Measurements from ENCODE around the gene FAM170B. TPM values are rescaled to one million over a fixed set of nuclear protein-coding genes. Genes with fewer than 3 reads are reported as not detected.

Gene FAM170B
- total and polyA plus RNA-seq, 12 donors = not detected

DNA sequence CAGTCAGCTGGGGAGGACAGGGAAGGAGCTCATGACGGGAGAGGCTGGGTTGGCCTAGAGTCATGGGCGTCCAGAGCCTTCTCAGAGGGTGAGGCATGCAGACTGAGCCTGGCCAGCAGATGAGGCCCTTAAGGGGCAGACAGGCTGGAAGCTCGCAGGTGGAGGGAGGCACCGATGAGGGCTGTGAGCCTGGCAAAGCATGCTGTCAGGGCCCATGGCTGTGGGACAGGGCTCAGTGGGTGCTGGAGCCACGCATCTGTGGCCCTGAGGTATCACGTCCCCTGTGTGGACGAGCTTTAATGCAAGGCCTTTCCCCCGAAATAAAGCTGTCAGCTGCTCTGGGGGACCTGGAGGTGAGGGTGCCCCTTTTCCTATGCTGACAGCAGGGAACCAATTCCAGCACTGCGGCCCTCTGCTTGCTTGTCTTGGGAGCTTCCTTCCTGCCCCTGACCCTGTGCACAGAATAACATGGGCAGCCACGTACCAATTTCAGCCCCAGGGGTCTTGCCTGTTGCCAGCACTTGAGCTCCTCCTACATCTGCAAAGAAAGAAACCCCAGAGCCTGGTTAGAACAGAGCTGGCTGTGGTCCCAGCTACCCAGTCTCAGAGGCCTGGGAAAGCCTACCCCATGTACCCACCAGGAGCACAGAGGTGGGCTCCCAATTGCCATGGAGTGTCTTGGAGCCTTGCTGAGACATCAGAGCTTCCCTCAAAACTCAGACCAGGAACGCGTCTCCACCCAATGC lies 33.8 kb upstream of the FAM170B start:
- peak in 1 of 2 donors; percentile 4 for DNase-seq
- Histone ChIP-seq H3K9me3 (no peaks in the 10 kb centered on the region), H3K36me3 (peaks cover 0 to 39% (median 0%) of the 10 kb centered on the region in 9 donors), H3K4me1 (peaks cover 0 to 52% (median 21%) of the 10 kb centered on the region in 9 donors), H3K27ac (peak overlapping the region in 1 of 10 donors; percentile 18), H3K4me3 (no peak overlapping the region), H3K27me3 (no peaks in the 10 kb centered on the region)
- TF ChIP-seq CTCF (IDR thresholded peaks at IDR 0.05) = no peak
- 84 to 89% methylated on average over 12 of the region's 12 CpGs for WGBS, 2 donors
- no peak for ATAC-seq
- intact Hi-C loops (cut with DNase I) = loop anchor here in 3 of 10 donors (10.0 kb wide), 2 partner anchors 513 to 613 kb away; no protein-coding TSS in a partner anchor

- peaks cover 0 to 52% (median 21%) of the 10 kb centered on the region in 9 donors for H3K4me1 ChIP-seq
- H3K36me3 ChIP-seq = peaks cover 0 to 43% (median 0%) of the 10 kb centered on the region in 9 donors
- no peaks in the 10 kb centered on the region for H3K27me3 ChIP-seq
- ATAC-seq (no peak), DNase-seq (no peak)
- no peak overlapping the region for H3K27ac ChIP-seq
- TF ChIP-seq CTCF (IDR thresholded peaks at IDR 0.05) = no peak
- WGBS, 2 donors = 86 to 88% methylated on average over 14 of the region's 14 CpGs
- H3K9me3 ChIP-seq = no peaks in the 10 kb centered on the region
- intact Hi-C loops (cut with DNase I) = loop anchor here in 3 of 10 donors (10.0 kb wide), 2 partner anchors 512 to 612 kb away; no protein-coding TSS in a partner anchor
- H3K4me3 ChIP-seq = no peak overlapping the region
Measured at GRCh38 chr10:49166484-49167400, 32.9 kb upstream of the FAM170B start.

- Histone ChIP-seq H3K9me3 (no peaks in the 10 kb centered on the region), H3K4me3 (no peak overlapping the region), H3K27ac (no peak overlapping the region), H3K36me3 (peaks cover 0 to 48% (median 0%) of the 10 kb centered on the region in 9 donors), H3K4me1 (peaks cover 0 to 50% (median 21%) of the 10 kb centered on the region in 9 donors), H3K27me3 (no peaks in the 10 kb centered on the region)
- intact Hi-C loops (cut with DNase I) = loop anchor here in 3 of 10 donors (10.0 kb wide), 2 partner anchors 511 to 611 kb away; no protein-coding TSS in a partner anchor
- WGBS, 2 donors = 88% methylated on average over 14 of the region's 14 CpGs
- ATAC-seq = no peak
- no peak for DNase-seq
- no peak for TF ChIP-seq CTCF (IDR thresholded peaks at IDR 0.05)
Measured at GRCh38 chr10:49165821-49166483, 32.1 kb upstream of the FAM170B start.

- Histone ChIP-seq H3K36me3 (peaks cover 0 to 55% (median 0%) of the 10 kb centered on the region in 9 donors), H3K27me3 (no peaks in the 10 kb centered on the region), H3K9me3 (no peaks in the 10 kb centered on the region), H3K4me1 (peaks cover 0 to 43% (median 15%) of the 10 kb centered on the region in 9 donors), H3K27ac (no peak overlapping the region), H3K4me3 (no peak overlapping the region)
- intact Hi-C loops (cut with DNase I) = loop anchor here in 3 of 10 donors (10.0 kb wide), 2 partner anchors 510 to 610 kb away; no protein-coding TSS in a partner anchor
- no peak for ATAC-seq
- DNase-seq = no peak
- 86 to 91% methylated on average over 7 of the region's 7 CpGs for WGBS, 2 donors
- no peak for TF ChIP-seq CTCF (IDR thresholded peaks at IDR 0.05)
Measured at GRCh38 chr10:49165259-49165658, 31.4 kb upstream of the FAM170B start.

Data from heart right ventricle (tissue), 16 donors.